Memory B cell (primary cell): ENCODE results near the gene RGN.
A peak's percentile ranks its signal among the peaks of the same experiment; 100 is the strongest.

Experiments
- ATAC-seq: fragments of 150-1000 bp; cut with Tn5 transposase; 2 replicates; pipeline ENCODE4 v1.10.0; 2021; ENCODE audit warnings: low read depth, mild to moderate bottlenecking, moderate library complexity
- DNase-seq, 2 donors: peaks; one replicate each; pipeline ENCODE4 v3.0.0; 2022; ENCODE audit warnings: low spot score in 2 of 2
- H3K27ac Mint-ChIP-seq: one replicate; pipeline ENCODE4 v1.8.0; 2022; ENCODE audit warnings: mild to moderate bottlenecking, moderate library complexity, mixed read lengths
- H3K27me3 Mint-ChIP-seq: one replicate; pipeline ENCODE4 v1.8.0; 2022; ENCODE audit warnings: mixed read lengths
- H3K36me3 Mint-ChIP-seq: one replicate; pipeline ENCODE4 v1.8.0; 2022; ENCODE audit warnings: mild to moderate bottlenecking, mixed read lengths
- H3K4me1 Mint-ChIP-seq: one replicate; pipeline ENCODE4 v1.8.0; 2022; ENCODE audit warnings: mixed read lengths
- H3K4me3 Mint-ChIP-seq: one replicate; pipeline ENCODE4 v1.8.0; 2022; ENCODE audit warnings: mild to moderate bottlenecking, moderate library complexity, mixed read lengths
- H3K9me3 Mint-ChIP-seq: one replicate; pipeline ENCODE4 v1.8.0; 2022; ENCODE audit warnings: mixed read lengths

RGN gene

GRCh38 chrX:47078129-47079043 is at the start of gene RGN:
RGN (plus strand) TSS chrX:47078443; CDS start chrX:47081145, 2,702 bp downstream.
- Mint-ChIP-seq H3K27me3 (no peaks in the 10 kb centered on the region), H3K4me3 (no peak within 1 kb of the TSS), H3K9me3 (no peaks in the 10 kb centered on the region), H3K4me1 (no peaks in the 10 kb centered on the region), H3K27ac (no peak within 1 kb of the TSS), H3K36me3 (no peaks in the 10 kb centered on the region)
- ATAC-seq, result no peak
- no peak for DNase-seq

DNA sequence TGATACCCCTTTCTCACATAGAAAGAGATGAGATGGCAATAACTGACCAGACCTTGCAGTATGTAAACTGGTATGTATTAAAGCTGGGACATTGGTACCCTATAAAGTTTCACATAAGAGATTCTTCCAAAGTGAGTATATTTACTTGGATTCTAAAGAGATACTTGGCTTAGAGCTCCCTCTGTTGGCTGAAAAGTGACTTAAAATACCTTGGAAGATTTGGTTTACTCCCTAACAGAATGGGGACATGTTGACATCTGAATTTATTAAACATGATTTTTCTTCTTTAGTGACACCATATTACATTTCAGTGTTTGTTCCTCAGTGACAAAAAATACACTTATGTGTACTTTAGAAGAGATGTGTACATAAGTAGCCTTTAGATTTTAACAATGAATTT is 47.9 kb upstream of the RGN start:
- H3K9me3 Mint-ChIP-seq, result no peaks in the 10 kb centered on the region
- DNase-seq, result peak in 1 of 2 donors; percentile 40

GRCh38 chrX:47047989-47048388 is 30.3 kb upstream of the RGN start:
- DNase-seq (no peak), ATAC-seq (no peak)
- H3K9me3 Mint-ChIP-seq, result peaks cover 1% of the 10 kb centered on the region
- peaks cover 14% of the 10 kb centered on the region for H3K36me3 Mint-ChIP-seq
- H3K27ac Mint-ChIP-seq, result no peak overlapping the region
- no peaks in the 10 kb centered on the region for H3K4me1 Mint-ChIP-seq
- no peak overlapping the region for H3K4me3 Mint-ChIP-seq
- no peaks in the 10 kb centered on the region for H3K27me3 Mint-ChIP-seq

More for the DNA sequence above, 47.9 kb upstream of the RGN start:
- H3K4me3 Mint-ChIP-seq, result no peak overlapping the region
- peaks cover 8% of the 10 kb centered on the region for H3K36me3 Mint-ChIP-seq
- ATAC-seq, result no peak
- H3K27ac Mint-ChIP-seq, result no peak overlapping the region
- H3K27me3 Mint-ChIP-seq, result no peaks in the 10 kb centered on the region
- peaks cover 3% of the 10 kb centered on the region for H3K4me1 Mint-ChIP-seq

- Mint-ChIP-seq H3K27ac (no peak overlapping the region), H3K27me3 (no peaks in the 10 kb centered on the region), H3K4me1 (no peaks in the 10 kb centered on the region), H3K9me3 (no peaks in the 10 kb centered on the region), H3K36me3 (peaks cover 11% of the 10 kb centered on the region), H3K4me3 (no peak overlapping the region)
- DNase-seq, result no peak
- no peak for ATAC-seq
These were observed 18.9 kb upstream of the RGN start for GRCh38 chrX:47059142-47059874.

DNA sequence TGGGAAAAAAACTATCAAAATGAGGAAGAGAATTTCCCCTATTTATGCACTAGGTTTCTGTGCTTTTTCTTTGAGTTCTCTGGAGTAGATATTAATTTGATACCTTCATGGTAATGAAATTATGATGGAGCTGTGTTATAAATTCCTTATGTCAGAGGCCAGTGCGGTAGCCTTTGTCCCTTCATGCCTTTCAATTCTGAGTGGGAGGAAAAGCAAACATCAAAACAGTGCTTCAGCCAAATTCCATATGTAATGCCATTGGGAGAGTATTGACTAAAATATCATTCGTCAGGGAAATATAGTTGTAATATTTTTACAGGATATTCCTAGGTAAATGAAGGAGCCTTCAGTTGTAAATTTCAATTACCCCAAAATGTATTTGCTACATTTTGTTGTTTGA is 17.5 kb upstream of the RGN start:
- Mint-ChIP-seq H3K27ac (peak overlapping the region; percentile 38), H3K4me3 (no peak overlapping the region), H3K4me1 (no peaks in the 10 kb centered on the region), H3K36me3 (peaks cover 11% of the 10 kb centered on the region), H3K9me3 (no peaks in the 10 kb centered on the region), H3K27me3 (no peaks in the 10 kb centered on the region)
- ATAC-seq (no peak), DNase-seq (no peak)

- no peak for ATAC-seq
- no peaks in the 10 kb centered on the region for H3K9me3 Mint-ChIP-seq
- no peak for DNase-seq
These were observed 16.9 kb upstream of the RGN start for GRCh38 chrX:47061238-47061919.

GRCh38 chrX:47063179-47063578 is 15.1 kb upstream of the RGN start:
- Mint-ChIP-seq H3K4me1 (no peaks in the 10 kb centered on the region), H3K27ac (no peak overlapping the region), H3K9me3 (no peaks in the 10 kb centered on the region), H3K27me3 (no peaks in the 10 kb centered on the region), H3K36me3 (peaks cover 6% of the 10 kb centered on the region), H3K4me3 (no peak overlapping the region)
- no peak for ATAC-seq
- no peak for DNase-seq

More at GRCh38 chrX:47061238-47061919, 16.9 kb upstream of the RGN start:
- H3K4me3 Mint-ChIP-seq, result no peak overlapping the region
- no peaks in the 10 kb centered on the region for H3K27me3 Mint-ChIP-seq
- no peaks in the 10 kb centered on the region for H3K4me1 Mint-ChIP-seq
- H3K36me3 Mint-ChIP-seq, result peaks cover 11% of the 10 kb centered on the region
- peak overlapping the region; percentile 14 for H3K27ac Mint-ChIP-seq

DNA sequence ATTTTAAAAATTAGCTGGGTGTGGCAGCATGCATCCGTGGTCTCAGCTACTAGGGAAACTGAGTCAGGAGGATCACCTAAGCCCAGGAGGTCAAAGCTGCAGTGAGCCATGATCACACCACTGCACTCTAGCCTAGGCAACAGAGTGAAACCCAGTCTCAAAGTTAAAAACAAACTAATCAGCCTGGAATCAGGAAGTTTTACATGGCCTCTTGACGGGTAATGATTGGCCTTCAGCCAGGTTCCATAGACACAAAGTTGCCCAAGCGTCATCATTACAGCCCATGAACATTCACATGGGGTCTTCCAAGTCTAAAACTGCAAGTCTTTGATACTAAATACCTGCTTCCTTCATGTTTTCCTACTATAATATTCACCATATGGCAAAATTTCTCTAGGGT is 10.0 kb upstream of the RGN start:
- H3K27me3 Mint-ChIP-seq, result no peaks in the 10 kb centered on the region
- DNase-seq, result no peak
- no peaks in the 10 kb centered on the region for H3K36me3 Mint-ChIP-seq
- no peaks in the 10 kb centered on the region for H3K9me3 Mint-ChIP-seq
- H3K27ac Mint-ChIP-seq, result no peak overlapping the region
- H3K4me3 Mint-ChIP-seq, result no peak overlapping the region
- H3K4me1 Mint-ChIP-seq, result no peaks in the 10 kb centered on the region
- no peak for ATAC-seq

- Mint-ChIP-seq H3K4me3 (no peak overlapping the region), H3K36me3 (peaks cover 1% of the 10 kb centered on the region), H3K27ac (no peak overlapping the region), H3K27me3 (no peaks in the 10 kb centered on the region), H3K9me3 (no peaks in the 10 kb centered on the region), H3K4me1 (no peaks in the 10 kb centered on the region)
- ATAC-seq, result no peak
- no peak for DNase-seq
These were observed 9.5 kb upstream of the RGN start for GRCh38 chrX:47068720-47069119.

- ATAC-seq (no peak), DNase-seq (no peak)
- no peak overlapping the region for H3K27ac Mint-ChIP-seq
- no peak overlapping the region for H3K4me3 Mint-ChIP-seq
- H3K36me3 Mint-ChIP-seq, result no peaks in the 10 kb centered on the region
- H3K27me3 Mint-ChIP-seq, result no peaks in the 10 kb centered on the region
- no peaks in the 10 kb centered on the region for H3K9me3 Mint-ChIP-seq
- no peaks in the 10 kb centered on the region for H3K4me1 Mint-ChIP-seq
These were observed 2.1 kb downstream of the RGN start for GRCh38 chrX:47080215-47080914.

DNA sequence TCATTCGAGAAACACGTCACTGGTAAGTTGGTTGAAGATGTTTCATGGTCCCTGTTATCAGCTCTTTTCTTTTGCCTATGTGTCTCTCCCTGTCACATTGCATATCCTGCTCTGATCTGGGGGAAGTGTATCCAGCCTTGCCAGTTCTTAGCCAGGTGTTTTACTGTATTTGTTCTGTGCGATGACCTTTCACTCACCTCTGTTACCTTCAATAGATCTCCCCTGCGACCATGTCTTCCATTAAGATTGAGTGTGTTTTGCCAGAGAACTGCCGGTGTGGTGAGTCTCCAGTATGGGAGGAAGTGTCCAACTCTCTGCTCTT is 2.6 kb downstream of the RGN start:
- H3K4me3 Mint-ChIP-seq, result no peak overlapping the region
- no peaks in the 10 kb centered on the region for H3K4me1 Mint-ChIP-seq
- no peak for ATAC-seq
- DNase-seq, result no peak
- no peaks in the 10 kb centered on the region for H3K27me3 Mint-ChIP-seq
- H3K36me3 Mint-ChIP-seq, result no peaks in the 10 kb centered on the region
- H3K9me3 Mint-ChIP-seq, result no peaks in the 10 kb centered on the region
- H3K27ac Mint-ChIP-seq, result no peak overlapping the region

- Mint-ChIP-seq H3K4me1 (no peaks in the 10 kb centered on the region), H3K27me3 (no peaks in the 10 kb centered on the region), H3K36me3 (no peaks in the 10 kb centered on the region), H3K4me3 (no peak overlapping the region), H3K9me3 (no peaks in the 10 kb centered on the region), H3K27ac (no peak overlapping the region)
- ATAC-seq (no peak), DNase-seq (no peak)
These were observed 13.0 kb downstream of the RGN start for GRCh38 chrX:47091149-47091775.

GRCh38 chrX:47093248-47093647 is 15.0 kb downstream of the RGN start:
- Mint-ChIP-seq H3K4me3 (no peak overlapping the region), H3K9me3 (no peaks in the 10 kb centered on the region), H3K4me1 (no peaks in the 10 kb centered on the region), H3K27me3 (no peaks in the 10 kb centered on the region), H3K27ac (no peak overlapping the region), H3K36me3 (no peaks in the 10 kb centered on the region)
- no peak for DNase-seq
- ATAC-seq, result no peak
